Subcutaneous abdominal adipose tissue (tissue), 5 donors: ENCODE results near the gene VIT.

Experiments used
- H3K27ac ChIP-seq: one replicate; pipeline ENCODE4 v1.7.0; 2013; ENCODE audit warnings: low read depth, mild to moderate bottlenecking, inconsistent platforms, low read length, moderate library complexity
- H3K27me3 ChIP-seq, 5 donors: one replicate each; pipeline ENCODE4 v1.7.0; 2013; ENCODE audit warnings: low read length in 5 of 5, inconsistent platforms in 1 of 5; ENCODE audit not compliant: control insufficient read depth in 5 of 5, insufficient read depth in 4 of 5
- H3K36me3 ChIP-seq, 5 donors: one replicate each; pipeline ENCODE4 v1.7.0; 2013; ENCODE audit warnings: low read length in 5 of 5; ENCODE audit not compliant: control insufficient read depth in 5 of 5, insufficient read depth in 5 of 5
- H3K4me1 ChIP-seq, 5 donors: one replicate each; pipeline ENCODE4 v1.7.0; 2013; ENCODE audit warnings: low read length in 5 of 5, mild to moderate bottlenecking in 3 of 5, moderate library complexity in 1 of 5; ENCODE audit not compliant: control insufficient read depth in 5 of 5, insufficient read depth in 5 of 5
- H3K4me3 ChIP-seq, 5 donors: one replicate each; pipeline ENCODE4 v1.7.0; 2013; ENCODE audit warnings: low read length in 5 of 5, low read depth in 1 of 5
- H3K9ac ChIP-seq, 5 donors: one replicate each; pipeline ENCODE4 v1.7.0; 2013; ENCODE audit warnings: low read length in 5 of 5, mild to moderate bottlenecking in 4 of 5, moderate library complexity in 3 of 5
- H3K9me3 ChIP-seq, 5 donors: one replicate each; pipeline ENCODE4 v1.7.0; 2013; ENCODE audit warnings: low read length in 5 of 5; ENCODE audit not compliant: control insufficient read depth in 5 of 5
- donor health status: healthy.
- donor health status: healthy.
- donor health status: healthy.
- donor health status: healthy.
- donor health status: healthy.

VIT gene

GRCh38 chr2:36706021-36706876 is 9.7 kb downstream of the VIT start:
- Histone ChIP-seq H3K4me3 (peak overlapping the region in 1 of 5 donors; percentile 12), H3K9me3 (peaks cover 0 to 7% (median 6%) of the 10 kb centered on the region in 5 donors), H3K27ac (peak overlapping the region; percentile 51), H3K36me3 (no peaks in the 10 kb centered on the region), H3K4me1 (peaks cover 8 to 46% (median 40%) of the 10 kb centered on the region in 5 donors), H3K27me3 (no peaks in the 10 kb centered on the region), H3K9ac (no peak overlapping the region)

GRCh38 chr2:36707050-36707449 is 10.5 kb downstream of the VIT start:
- Histone ChIP-seq H3K27me3 (no peaks in the 10 kb centered on the region), H3K36me3 (no peaks in the 10 kb centered on the region), H3K4me3 (no peak overlapping the region), H3K9ac (no peak overlapping the region), H3K27ac (peak overlapping the region; percentile 51), H3K9me3 (peaks cover 0 to 7% (median 7%) of the 10 kb centered on the region in 5 donors), H3K4me1 (peaks cover 8 to 46% (median 39%) of the 10 kb centered on the region in 5 donors)

GRCh38 chr2:36708041-36708741 is 11.7 kb downstream of the VIT start:
- Histone ChIP-seq H3K9me3 (peaks cover 0 to 7% (median 7%) of the 10 kb centered on the region in 5 donors), H3K27me3 (no peaks in the 10 kb centered on the region), H3K36me3 (no peaks in the 10 kb centered on the region), H3K4me1 (peaks cover 8 to 46% (median 39%) of the 10 kb centered on the region in 5 donors), H3K27ac (peak overlapping the region; percentile 51), H3K9ac (no peak overlapping the region), H3K4me3 (no peak overlapping the region)

GRCh38 chr2:36710858-36711515 is 14.5 kb downstream of the VIT start:
- H3K27ac ChIP-seq = no peak overlapping the region
- no peaks in the 10 kb centered on the region for H3K27me3 ChIP-seq
- no peaks in the 10 kb centered on the region for H3K36me3 ChIP-seq
- no peak overlapping the region for H3K9ac ChIP-seq
- H3K4me1 ChIP-seq = peaks cover 4 to 27% (median 21%) of the 10 kb centered on the region in 5 donors
- H3K4me3 ChIP-seq = no peak overlapping the region
- H3K9me3 ChIP-seq = peaks cover 0 to 7% (median 7%) of the 10 kb centered on the region in 5 donors

GRCh38 chr2:36711741-36712314 is 15.3 kb downstream of the VIT start:
- Histone ChIP-seq H3K9me3 (peaks cover 0 to 7% (median 7%) of the 10 kb centered on the region in 5 donors), H3K4me3 (no peak overlapping the region), H3K27ac (no peak overlapping the region), H3K36me3 (no peaks in the 10 kb centered on the region), H3K9ac (no peak overlapping the region), H3K27me3 (no peaks in the 10 kb centered on the region), H3K4me1 (peaks cover 0 to 19% (median 13%) of the 10 kb centered on the region in 5 donors)

GRCh38 chr2:36713310-36713709 is 16.8 kb downstream of the VIT start:
- no peak overlapping the region for H3K27ac ChIP-seq
- no peaks in the 10 kb centered on the region for H3K27me3 ChIP-seq
- peaks cover 0 to 7% (median 7%) of the 10 kb centered on the region in 5 donors for H3K9me3 ChIP-seq
- H3K9ac ChIP-seq = no peak overlapping the region
- no peaks in the 10 kb centered on the region for H3K36me3 ChIP-seq
- no peak overlapping the region for H3K4me3 ChIP-seq
- H3K4me1 ChIP-seq = peaks cover 0 to 4% (median 2%) of the 10 kb centered on the region in 5 donors

GRCh38 chr2:36716111-36716510 is 19.6 kb downstream of the VIT start:
- Histone ChIP-seq H3K27ac (no peak overlapping the region), H3K4me3 (no peak overlapping the region), H3K9me3 (peaks cover 0 to 4% (median 3%) of the 10 kb centered on the region in 5 donors), H3K9ac (no peak overlapping the region), H3K4me1 (no peaks in the 10 kb centered on the region), H3K27me3 (no peaks in the 10 kb centered on the region), H3K36me3 (no peaks in the 10 kb centered on the region)

- no peaks in the 10 kb centered on the region for H3K36me3 ChIP-seq
- H3K27ac ChIP-seq = no peak overlapping the region
- H3K9ac ChIP-seq = no peak overlapping the region
- H3K4me1 ChIP-seq = no peaks in the 10 kb centered on the region
- H3K27me3 ChIP-seq = no peaks in the 10 kb centered on the region
- H3K9me3 ChIP-seq = peaks cover 0 to 4% (median 0%) of the 10 kb centered on the region in 5 donors
- H3K4me3 ChIP-seq = no peak overlapping the region
These were observed 21.2 kb downstream of the VIT start for GRCh38 chr2:36717603-36718266.

- Histone ChIP-seq H3K27me3 (no peaks in the 10 kb centered on the region), H3K9me3 (peaks cover 0 to 8% (median 5%) of the 10 kb centered on the region in 5 donors), H3K4me3 (no peak overlapping the region), H3K4me1 (no peaks in the 10 kb centered on the region), H3K27ac (no peak overlapping the region), H3K9ac (no peak overlapping the region), H3K36me3 (no peaks in the 10 kb centered on the region)
These were observed 31.0 kb downstream of the VIT start for GRCh38 chr2:36727550-36727949.
